Stimulated activated CD8-positive, alpha-beta memory T cell treated with anti-CD3 and anti-CD28 coated beads, Interleukin-12 subunit alpha, Interleukin-12 subunit beta, amount 100 ng/mL, for 4 hours (primary cell): ENCODE measurements around the gene CAMK2G.
"Not testable (repeated sequence)": the region's sequence is repeated elsewhere in the genome, so short reads cannot be mapped to it uniquely, and the experiment has no call there.

Experiments
- DNase-seq: peaks from one replicate; pipeline ENCODE4 v3.0.0-alpha.2; 2020; ENCODE audit warnings: low read depth

The CAMK2G gene

DNA sequence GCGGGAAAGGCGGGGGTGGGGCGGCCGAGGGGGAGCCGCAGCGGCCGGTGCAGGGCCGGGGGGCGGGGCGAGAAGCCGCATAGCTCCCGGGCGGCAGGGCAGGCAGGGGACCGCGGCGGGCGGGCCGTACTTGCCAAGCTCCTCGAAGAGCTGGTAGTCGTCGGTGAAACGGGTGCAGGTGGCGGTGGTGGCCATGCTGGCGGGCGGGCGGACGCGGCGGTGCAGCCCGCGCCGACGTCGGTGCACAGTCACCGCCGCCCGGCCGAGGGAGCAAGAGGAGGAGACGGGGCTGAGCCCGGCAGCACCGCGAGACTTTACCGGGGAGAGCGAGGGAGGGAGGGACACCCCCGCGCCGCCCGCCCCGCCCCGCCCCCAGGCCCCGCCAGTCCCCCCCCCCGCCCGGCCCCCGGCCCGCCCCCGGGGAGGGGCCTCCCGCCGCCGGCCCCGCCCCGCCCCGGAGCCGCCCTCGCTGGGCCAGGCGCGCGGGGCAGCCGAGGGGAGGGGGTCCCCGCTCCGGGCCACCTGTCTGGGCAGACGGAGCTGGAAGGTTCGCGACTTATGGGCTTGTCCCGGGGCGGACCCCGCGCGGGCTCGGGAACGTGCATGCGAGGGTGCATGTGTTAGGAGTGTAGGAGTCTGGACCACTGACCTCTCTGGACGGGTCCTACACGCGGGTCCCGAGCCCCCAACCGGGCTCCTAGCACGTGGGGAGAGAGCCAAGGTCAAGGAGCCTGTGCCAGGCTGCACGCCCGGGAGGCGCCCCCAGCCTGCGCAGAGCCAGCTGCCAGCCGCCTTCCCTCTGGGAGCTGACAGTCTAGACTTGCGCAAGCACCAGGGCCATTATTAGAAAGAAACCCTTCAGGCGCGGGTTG, at the start of gene CAMK2G:
TSS of gene CAMK2G (minus strand) at position 289 of the 872 bp plus-strand sequence. CDS start at position 195, 94 bp downstream.
- peak; percentile 71 for DNase-seq

DNA sequence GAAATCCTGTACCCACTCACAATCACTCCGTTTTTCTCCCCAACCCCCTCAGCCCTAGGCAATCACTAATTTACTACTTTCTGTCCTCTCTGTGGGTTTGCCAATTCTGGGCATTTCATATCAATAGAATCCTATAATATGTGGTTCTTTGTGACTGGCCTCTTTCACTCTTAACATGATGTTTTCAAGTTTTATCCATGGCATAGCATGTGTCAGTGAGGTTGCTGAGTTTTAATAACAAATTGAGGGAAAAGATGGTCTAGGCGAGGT, 48.4 kb upstream of the CAMK2G start:
- no peak for DNase-seq

GRCh38 chr10:73922007-73922863, 47.9 kb upstream of the CAMK2G start:
- no peak for DNase-seq

DNA sequence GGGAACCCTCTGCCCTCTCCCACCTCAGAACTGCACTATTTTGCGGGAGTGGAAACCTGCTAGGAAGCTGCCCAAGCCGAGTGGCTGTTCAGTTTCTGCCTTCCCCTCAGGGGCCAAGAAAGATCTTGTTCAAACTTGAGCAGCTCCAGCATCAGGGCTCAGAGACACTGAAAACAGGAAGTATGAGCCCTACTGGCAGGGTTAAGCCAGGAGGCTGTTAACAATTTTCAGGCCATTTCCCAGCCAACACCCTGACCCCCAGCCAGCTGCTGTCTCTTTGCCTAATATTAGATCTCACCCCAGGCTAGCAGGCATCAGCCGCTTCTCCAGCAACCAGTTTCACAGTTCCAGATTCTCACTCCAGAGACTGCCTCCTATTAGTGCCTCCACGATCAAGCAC, 45.7 kb upstream of the CAMK2G start:
- no peak for DNase-seq

- DNase-seq = not testable (repeated sequence)
Measured at GRCh38 chr10:73919481-73919880, 45.1 kb upstream of the CAMK2G start.

DNA sequence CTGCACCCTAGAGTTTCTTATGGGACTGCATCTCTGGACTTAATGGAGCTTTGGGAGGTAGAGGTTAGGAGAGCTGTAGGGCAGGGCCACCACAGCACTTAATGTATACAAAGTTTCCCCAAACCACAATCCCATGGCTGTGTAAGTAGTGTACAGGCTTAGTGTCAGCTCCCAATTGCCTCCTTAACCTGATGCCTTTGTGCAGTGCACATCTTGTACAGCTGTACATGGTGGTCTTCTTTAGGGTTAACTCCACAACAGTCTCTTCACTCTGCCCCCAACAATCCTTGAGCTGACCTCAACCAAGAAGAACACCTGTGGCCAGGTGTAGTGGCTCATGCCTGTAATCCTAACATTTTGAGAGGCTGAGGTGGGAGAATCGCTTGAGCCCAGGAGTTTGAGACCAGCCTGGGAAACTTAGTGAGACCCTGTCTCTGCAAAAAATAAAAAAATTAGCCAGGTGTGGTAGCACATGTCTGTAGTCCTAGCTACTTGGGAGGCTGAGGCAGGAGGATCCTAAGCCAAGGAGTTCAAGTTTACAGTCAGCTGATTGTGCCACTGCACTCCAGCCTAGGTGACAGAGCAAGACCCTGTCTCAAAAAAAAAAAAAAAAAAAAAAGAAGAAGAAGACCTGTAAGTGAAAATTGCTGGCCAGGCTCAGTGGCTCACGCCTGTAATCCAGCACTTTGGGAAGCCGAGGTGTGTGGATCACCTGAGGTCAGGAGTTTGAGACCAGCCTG, 43.4 kb upstream of the CAMK2G start:
- no peak for DNase-seq

DNA sequence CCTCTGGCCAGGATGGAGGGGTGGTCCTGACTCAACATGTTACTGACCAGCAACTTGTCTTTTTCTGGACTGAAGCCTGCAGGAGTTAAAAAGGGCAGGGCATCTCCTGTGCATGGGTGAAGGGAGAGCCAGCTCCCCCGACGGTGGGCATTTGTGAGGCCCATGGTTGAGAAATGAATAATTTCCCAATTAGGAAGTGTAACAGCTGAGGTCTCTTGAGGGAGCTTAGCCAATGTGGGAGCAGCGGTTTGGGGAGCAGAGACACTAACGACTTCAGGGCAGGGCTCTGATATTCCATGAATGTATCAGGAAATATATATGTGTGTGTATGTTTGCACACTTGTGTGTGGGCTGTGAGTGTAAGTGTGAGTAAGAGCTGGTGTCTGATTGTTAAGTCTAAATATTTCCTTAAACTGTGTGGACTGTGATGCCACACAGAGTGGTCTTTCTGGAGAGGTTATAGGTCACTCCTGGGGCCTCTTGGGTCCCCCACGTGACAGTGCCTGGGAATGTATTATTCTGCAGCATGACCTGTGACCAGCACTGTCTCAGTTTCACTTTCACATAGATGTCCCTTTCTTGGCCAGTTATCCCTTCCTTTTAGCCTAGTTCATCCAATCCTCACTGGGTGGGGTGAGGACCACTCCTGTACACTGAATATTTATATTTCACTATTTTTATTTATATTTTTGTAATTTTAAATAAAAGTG, 42.6 kb upstream of the CAMK2G start:
- no peak for DNase-seq

GRCh38 chr10:73915206-73915851, 41.0 kb upstream of the CAMK2G start:
- DNase-seq = no peak

DNA sequence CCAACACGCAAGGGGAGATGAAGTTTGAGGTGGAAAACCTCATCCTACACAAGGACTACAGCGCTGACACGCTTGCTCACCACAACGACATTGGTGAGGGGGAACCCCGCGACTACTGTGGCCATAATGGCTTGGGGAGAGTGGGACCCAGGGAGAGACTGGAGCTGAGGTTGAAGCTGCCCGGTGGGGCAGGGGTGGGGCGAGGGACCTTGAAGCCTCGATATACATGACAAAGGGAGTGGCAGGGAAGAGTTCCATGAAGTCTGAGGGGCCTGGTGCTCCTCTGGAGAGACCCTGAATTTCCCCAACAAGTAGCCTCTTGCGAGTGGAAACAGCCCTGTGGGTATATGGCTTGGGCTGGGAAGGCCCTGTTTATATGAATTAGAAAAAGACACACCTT, 39.7 kb upstream of the CAMK2G start:
- no peak for DNase-seq

DNA sequence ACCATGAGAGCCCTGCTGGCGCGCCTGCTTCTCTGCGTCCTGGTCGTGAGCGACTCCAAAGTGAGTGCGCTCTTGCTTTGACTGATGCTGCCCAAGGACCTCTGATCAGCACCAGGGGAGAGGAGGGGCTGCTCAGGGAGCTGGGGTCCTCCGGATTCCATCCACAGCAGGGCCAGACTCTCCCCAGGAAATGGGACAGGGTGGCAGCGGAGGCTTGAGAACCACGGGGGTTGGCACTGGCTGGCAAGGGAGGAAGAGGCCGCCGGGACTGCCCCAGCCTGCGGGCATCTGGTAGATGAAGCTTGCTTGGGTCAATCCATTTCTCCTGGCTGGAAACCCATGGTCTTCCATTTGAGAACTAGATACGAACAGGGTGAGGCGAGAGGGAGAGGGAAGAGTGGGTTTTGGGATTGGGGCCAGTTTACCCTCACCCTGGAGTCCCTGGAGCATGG, 37.2 kb upstream of the CAMK2G start:
- no peak for DNase-seq

DNA sequence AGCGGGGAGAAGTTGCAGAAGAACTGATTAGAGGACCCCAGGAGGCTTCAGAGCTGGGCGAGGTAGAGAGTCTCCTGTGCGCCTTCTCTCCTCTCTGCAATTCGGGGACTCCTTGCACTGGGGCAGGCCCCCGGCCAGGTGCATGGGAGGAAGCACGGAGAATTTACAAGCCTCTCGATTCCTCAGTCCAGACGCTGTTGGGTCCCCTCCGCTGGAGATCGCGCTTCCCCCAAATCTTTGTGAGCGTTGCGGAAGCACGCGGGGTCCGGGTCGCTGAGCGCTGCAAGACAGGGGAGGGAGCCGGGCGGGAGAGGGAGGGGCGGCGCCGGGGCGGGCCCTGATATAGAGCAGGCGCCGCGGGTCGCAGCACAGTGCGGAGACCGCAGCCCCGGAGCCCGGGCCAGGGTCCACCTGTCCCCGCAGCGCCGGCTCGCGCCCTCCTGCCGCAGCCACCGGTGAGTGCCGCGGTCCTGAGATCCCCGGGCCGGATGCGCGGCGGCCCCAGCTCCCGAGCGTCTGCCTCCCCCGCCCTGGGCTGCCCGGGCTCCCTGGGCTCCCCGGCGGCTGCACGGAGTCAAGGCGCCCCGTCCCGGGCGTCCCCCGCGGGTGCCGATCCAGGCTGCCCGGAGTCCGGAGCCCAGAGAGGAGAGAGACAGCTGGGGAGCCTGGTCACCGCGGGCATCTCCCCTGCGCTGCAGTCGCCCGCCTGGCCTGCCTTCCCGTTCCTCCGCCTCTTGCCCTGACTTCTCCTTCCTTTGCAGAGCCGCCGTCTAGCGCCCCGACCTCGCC, 36.6 kb upstream of the CAMK2G start, which contains the start of gene PLAU:
TSS of gene PLAU (plus strand) at position 369 of the 789 bp plus-strand sequence. CDS start 424 bp downstream, outside the sequence.
- DNase-seq = peak; percentile 19

GRCh38 chr10:73910401-73910763, 36.0 kb upstream of the CAMK2G start:
- DNase-seq = no peak

DNA sequence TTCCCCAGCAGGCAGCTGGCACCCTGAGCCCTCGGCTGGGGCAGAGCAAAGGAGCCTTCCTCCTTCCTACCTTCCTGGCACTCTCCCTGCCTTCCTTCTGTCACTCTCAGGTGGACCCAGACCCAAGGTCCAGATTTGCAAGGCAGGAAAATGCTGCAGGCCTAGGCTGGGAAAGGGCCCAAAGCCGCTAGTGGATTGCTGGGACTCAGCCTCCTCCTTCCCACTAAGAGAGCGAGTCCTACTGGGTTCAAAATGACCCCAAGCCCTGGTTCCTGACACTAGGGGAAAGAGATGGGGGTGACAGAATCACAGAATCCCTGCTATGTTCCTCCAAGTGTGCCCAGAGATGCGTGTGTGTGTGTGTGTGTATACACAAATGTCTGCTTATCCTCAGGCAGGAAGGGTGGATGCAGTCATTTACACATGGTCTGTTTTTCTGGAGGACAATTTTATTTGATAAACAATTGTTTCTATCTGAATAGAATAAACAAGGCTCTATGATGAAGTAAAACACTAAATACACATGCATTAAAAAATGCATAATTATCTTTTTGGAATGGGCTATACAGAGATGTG, 35.3 kb upstream of the CAMK2G start:
- no peak for DNase-seq

GRCh38 chr10:73908853-73909539, 34.6 kb upstream of the CAMK2G start:
- peak; percentile 57 for DNase-seq

- DNase-seq = no peak
Measured at GRCh38 chr10:73907841-73908517, 33.6 kb upstream of the CAMK2G start.

GRCh38 chr10:73906524-73907447, 32.4 kb upstream of the CAMK2G start:
- DNase-seq = no peak

DNA sequence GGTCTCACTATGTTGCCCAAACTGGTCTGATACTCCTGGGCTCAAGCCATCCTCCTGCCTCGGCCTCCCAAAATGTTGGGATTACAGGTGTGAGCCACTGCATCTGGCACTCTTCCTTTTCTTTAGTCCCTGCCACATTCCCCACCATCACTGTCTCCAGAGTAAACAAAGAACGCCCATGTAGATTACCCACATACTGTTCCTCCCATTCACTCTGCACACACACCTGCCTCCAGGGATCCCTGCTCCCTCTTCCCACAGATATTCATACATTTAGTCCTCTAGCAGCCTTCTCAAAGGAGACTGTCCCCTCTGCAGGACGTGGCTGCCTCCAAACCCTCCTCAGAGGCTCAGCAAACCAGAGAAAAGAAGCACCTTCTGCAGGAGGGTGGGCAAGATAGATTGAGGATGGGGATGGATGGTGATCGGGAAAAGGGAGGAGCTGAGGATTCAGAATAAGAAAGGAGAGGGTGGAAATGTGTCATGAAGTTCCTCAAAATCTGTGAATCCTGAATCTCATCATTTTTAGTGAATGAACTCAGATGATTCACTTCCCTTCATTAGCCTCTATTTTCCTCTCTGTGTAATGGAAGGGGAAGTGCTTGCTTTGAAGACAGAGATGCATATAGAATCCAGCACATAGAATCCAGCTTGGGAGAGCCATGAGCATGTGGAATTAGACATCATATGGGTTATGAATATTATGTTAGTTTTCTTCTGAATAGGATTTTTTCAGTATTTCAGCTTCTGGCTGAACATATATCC, 31.1 kb upstream of the CAMK2G start:
- DNase-seq = no peak
